ENCODE data around the gene GAPVD1. TPM values are rescaled to one million over a fixed set of nuclear protein-coding genes. Genes with fewer than 3 reads are reported as not detected.
A peak's percentile ranks its signal among the peaks of the same experiment; 100 is the strongest.

Gene GAPVD1
- total and polyA plus RNA-seq, 2 of the 13 experiments (the other 11 are each of a cell fraction or from before 2014, with no cell fraction given) = 11.1 to 33.2 TPM

- Histone ChIP-seq H3K9ac (ENCODE audit: insufficient read depth, low read depth, low read length) (no peak overlapping the region), H3K9me3 (ENCODE audit: low read length) (no peaks in the 10 kb centered on the region), H3K4me2 (ENCODE audit: low read depth, low read length) (no peak overlapping the region), H4K20me1 (ENCODE audit: insufficient read depth, low read length) (no peaks in the 10 kb centered on the region), H3K79me2 (ENCODE audit: insufficient read depth, low read length) (no peaks in the 10 kb centered on the region), H3K27me3 (ENCODE audit: control insufficient read depth in 1 of 2, insufficient read depth in 2 of 2, low read length in 2 of 2) (peaks cover 0 to 8% of the 10 kb centered on the region in 2 experiments; a peak in 1 of 5 replicates), H3K4me3 (replicated peaks in 1 of 3; ENCODE audit: insufficient read depth in 1 of 3, low read depth in 2 of 3, low read length in 3 of 3) (no peak overlapping the region), H2AFZ (ENCODE audit: low read length) (no peak overlapping the region), H3K27ac (ENCODE audit: extremely low read length, insufficient read depth, low read length) (no peak overlapping the region), H3K36me3 (replicated peaks in 1 of 2; ENCODE audit: control insufficient read depth in 1 of 2, insufficient read depth in 2 of 2, low read length in 2 of 2) (no peaks in the 10 kb centered on the region), H3K4me1 (ENCODE audit: insufficient read depth, low read length) (peaks cover 15% of the 10 kb centered on the region)
- TF ChIP-seq ZNF768 (CRISPR knock-in tag; IDR thresholded peaks at IDR 0.05) = peak; percentile 66
- TF ChIP-seq NFIC (IDR thresholded peaks at IDR 0.05; ENCODE audit: low read length) = no peak
- 0 out of 2 replicates have a peak, but pooled peaks have one; percentile 8 for TF ChIP-seq ZNF687 (CRISPR knock-in tag; IDR thresholded peaks at IDR 0.05)
- intact Hi-C loops (cut with micrococcal nuclease; ENCODE audit: unreplicated experiment) = no loop called here
- DNase-seq (ENCODE audit: low spot score) (no peak), FAIRE-seq (no peak), ATAC-seq (0 out of 3 replicates have a peak, but pooled peaks have one; percentile 20)
- POLR2A ChIA-PET = interaction anchor here (0.6 kb wide), 1 partner anchor 155 kb away, joined by 3 read pairs; no protein-coding TSS in a partner anchor
- CTCF ChIA-PET (ENCODE audit: low intra/inter-chr PET ratio, low total read pairs) = no interaction called here
- in situ Hi-C loops (cut with HindIII; ENCODE audit: extremely low pct_ligation_motif_present, low pct_unique_long_range_greater_than_20kb) = no loop called here
- WGBS (ENCODE audit: low lambda C conversion rate) = 44% methylated on average over 16 of the region's 23 CpGs
- BruUV-seq (replicated peaks) = no TSS peak
Measured at GRCh38 chr9:125415583-125416460, 154.2 kb downstream of the GAPVD1 start.
